HG03060 (cell line): ENCODE measurements around the gene NUDT6.

Source experiments
- ATAC-seq: cut with Tn5 transposase; IDR thresholded peaks from one replicate; pipeline ENCODE4 v1.9.1; 2021; ENCODE audit warnings: low read depth, moderate number of reproducible peaks; ENCODE audit not compliant: unreplicated experiment

Gene NUDT6

GRCh38 chr4:122842984-122843531 is 79.3 kb downstream of the NUDT6 start:
- ATAC-seq, result no peak
